Epidermal melanocyte (primary cell): Measurements from ENCODE around the gene PFDN6.
"Not testable (repeated sequence)": the region's sequence is repeated elsewhere in the genome, so short reads cannot be mapped to it uniquely, and the experiment has no call there.

Source experiments
- DNase-seq: peaks from one replicate; pipeline ENCODE4 v3.0.0; 2011; ENCODE audit warnings: low spot score; ENCODE audit not compliant: insufficient read length

Gene PFDN6

DNA sequence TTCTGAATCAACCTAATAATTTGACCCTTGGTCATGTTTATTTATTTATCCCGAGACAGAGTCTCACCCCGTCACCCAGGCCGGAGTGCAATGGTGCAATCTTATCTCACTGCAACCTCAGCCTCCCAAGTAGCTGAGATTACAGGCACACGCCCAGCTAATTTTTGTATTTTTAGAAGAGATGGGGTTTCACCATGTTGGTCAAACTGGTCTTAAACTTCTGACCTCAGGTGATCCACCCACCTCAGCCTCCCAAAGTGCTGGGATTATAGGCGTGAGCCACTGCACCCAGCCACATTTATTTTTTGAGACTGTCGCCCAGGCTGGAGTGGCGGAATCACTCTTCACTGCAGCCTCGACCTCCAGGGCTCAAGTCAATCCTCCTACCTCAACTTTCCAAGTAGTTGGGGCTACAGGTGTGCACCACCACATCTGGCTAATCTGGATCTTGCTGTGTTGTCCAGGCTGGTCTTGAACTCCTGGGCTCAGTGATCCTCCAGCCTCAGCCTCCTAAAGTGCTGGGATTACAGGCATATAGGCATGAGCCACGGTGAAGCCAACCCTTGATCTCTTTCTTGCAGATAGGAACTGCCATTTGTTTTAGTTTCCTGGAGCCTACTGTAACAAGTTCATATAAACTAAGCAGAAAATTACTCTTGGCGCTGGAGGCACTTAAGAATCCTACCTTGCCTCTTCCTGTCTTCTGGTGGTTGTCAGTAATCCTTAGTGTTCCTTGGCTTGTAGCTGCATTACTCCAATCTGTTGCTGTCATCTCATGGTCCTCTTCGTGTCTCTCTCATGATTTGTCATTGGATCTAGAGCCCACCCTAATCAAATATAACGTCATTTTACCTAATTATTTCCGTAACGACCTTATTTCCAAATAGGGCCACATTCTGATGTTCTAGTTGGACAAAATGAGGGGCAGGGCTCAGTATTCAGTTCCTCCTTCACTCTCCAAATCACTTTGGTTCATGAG is 15.2 kb upstream of the PFDN6 start:
- DNase-seq = no peak

DNA sequence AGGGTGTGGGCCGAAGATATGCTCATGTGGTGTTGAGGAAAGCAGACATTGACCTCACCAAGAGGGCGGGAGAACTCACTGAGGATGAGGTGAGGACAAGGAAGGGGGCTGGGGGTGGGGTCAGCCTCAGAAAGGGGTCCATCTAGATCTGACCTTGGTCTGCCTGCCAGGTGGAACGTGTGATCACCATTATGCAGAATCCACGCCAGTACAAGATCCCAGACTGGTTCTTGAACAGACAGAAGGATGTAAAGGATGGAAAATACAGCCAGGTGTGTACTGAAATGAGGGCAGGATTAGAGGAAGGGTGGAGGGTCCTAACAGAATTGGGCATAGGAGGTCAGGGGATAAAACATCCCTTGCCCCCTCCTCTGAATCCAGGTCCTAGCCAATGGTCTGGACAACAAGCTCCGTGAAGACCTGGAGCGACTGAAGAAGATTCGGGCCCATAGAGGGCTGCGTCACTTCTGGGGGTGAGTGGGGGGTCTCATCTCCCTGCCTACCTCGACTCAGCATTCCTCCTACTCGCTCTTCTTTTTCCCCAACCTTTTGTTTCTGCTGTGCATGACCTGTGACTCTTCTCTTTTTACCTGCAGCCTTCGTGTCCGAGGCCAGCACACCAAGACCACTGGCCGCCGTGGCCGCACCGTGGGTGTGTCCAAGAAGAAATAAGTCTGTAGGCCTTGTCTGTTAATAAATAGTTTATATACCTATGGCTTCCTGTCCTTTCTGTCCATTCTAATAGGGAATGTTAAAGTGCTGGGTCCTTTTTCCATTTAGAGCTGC is 13.4 kb upstream of the PFDN6 start:
- DNase-seq = not testable (repeated sequence)

DNA sequence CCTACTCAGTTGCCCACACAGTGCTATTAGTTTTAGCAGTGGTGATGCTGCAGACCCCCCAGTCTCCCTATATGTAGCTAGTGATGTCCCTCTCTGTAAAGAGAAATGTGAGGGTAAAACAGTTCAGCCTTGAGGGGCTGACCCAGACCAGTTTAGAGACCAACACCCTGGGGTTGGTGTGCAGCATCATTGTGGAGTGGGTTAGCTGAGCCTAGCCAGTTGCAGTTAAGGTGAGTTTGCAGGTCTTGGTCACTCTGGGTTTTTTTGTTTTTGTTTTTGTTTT is 12.9 kb upstream of the PFDN6 start:
- DNase-seq = no peak

DNA sequence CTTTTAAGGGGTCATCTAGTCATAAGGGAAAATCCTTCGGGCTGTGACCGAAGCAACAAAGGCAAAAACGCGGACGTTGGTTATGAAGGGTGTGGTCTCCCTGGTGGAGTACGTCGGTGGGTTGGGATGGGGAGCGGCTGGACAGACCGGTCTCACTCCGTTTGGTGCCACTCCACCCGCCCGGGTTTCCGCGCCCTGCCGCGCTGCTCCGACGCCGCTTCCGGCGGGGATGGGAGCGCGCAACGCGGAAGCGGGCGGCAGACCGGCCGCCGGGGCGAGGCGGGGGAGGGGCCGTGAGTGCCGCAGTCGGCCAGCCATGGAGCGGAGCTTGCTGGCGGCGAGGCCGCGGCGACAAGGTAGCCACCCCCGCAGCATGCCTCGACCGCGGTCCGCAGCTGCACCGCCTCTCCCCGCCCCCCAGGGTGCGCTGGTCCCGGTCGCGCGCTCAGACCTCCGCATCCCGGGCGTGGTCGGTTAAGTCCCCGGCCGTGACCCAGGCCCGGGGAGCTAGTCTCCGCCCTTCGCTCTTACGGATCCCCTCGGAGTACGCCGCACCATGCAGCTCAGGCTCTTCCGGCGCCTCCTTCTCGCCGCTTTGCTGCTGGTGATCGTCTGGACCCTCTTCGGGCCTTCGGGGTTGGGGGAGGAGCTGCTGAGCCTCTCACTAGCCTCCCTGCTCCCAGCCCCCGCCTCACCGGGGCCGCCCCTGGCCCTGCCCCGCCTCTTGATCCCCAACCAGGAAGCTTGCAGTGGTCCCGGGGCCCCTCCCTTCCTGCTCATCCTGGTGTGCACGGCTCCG is 12.3 kb upstream of the PFDN6 start, which contains the start of gene B3GALT4:
B3GALT4 (plus strand) TSS at position 260 of the 799 bp plus-strand sequence; CDS start at position 557, 297 bp downstream.
- DNase-seq = peak; percentile 59

DNA sequence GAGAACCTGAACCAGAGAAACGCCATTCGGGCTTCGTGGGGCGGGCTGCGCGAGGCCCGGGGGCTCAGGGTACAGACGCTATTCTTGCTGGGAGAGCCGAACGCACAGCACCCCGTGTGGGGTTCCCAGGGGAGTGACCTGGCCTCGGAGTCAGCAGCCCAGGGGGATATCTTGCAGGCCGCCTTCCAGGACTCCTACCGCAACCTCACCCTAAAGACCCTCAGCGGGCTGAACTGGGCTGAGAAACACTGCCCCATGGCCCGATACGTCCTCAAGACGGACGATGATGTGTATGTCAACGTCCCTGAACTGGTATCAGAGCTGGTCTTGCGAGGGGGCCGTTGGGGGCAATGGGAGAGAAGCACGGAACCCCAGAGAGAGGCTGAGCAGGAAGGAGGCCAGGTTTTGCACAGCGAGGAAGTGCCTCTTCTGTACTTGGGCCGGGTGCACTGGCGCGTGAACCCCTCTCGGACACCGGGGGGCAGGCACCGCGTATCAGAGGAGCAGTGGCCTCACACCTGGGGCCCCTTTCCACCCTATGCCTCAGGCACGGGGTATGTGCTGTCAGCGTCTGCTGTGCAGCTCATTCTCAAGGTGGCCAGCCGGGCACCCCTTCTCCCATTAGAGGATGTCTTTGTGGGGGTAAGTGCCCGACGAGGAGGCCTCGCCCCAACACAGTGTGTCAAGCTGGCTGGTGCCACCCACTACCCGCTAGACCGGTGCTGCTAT is 11.6 kb upstream of the PFDN6 start:
- no peak for DNase-seq

DNA sequence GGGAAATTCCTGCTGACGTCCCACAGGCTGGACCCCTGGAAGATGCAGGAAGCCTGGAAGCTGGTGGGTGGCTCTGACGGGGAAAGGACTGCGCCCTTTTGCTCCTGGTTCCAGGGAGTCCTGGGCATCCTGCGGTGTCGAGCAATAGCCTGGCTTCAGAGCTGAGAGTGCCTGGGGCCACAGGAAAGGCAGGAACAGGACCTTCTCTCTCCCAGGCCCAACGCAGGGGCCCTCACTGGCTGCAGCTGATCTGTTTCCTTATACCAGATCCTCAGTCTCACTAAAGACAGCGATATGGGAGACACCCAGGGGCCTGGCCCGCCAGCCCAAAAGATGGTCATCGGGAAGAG is 11.0 kb upstream of the PFDN6 start:
- no peak for DNase-seq

DNA sequence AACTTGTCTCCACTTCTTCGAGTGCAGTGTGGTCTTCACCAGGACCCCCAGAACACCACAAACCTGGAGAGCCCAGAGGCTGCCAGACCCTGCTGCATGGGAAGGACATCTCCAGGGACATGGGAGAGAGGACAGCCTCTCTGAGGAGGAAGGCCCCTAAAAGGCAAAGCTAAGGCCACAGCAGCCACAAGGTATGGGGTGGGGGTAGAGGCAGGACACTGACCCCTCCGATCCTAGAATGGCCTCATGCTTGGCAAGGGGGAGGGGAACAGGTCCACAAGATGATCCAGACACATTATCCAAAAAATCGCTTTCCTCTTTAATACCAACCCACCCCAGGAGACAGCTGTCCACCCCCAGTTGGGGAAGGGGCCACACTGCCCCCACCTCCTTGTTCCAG is 10.6 kb upstream of the PFDN6 start:
- DNase-seq = no peak

DNA sequence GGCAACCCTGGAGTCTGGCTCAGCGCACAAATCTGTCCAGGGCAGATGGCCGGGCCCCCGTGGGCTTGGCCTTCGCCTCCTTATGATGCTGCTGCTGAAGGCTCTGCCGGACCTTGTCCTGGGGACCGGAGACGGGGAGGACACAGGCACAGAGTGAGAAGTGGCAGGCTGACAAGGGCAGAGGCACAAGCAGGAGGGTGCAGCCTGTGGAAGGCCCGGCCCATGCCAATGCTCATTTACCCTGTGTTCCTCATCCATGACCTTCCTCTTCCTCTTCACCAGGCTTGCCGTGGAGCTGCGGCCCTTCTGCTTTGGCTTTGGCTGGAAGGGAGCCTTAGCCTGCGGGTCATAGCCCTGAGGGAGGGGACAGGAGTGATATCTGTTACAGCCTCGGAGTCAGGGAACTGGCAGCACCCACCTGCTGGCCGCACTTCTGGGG is 10.1 kb upstream of the PFDN6 start:
- no peak for DNase-seq

DNA sequence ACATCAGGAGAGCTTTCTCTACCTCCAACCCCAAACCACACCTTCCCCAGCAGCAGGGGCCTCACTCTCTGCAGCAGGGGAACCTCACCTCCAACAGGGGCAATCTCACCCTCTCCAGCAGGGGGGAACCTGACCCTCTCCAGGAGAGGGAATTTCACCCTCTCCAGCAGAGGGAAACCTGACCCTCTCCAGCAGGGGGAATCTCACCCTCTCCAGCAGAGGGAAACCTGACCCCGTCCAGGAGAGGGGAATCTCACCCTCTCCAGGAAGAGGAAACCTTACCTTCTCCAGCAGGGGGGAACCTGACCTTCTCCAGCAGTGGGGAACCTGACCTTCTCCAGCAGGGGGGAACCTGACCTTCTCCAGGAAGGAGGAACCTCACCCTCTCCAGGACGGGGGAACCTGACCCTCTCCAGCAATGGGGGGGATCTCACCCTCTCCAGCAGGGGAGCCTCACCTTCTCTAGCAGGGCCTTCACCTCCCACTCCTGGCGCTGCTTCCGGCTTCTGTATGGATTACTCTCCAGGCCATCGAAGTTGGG is 9.4 kb upstream of the PFDN6 start:
- no peak for DNase-seq

DNA sequence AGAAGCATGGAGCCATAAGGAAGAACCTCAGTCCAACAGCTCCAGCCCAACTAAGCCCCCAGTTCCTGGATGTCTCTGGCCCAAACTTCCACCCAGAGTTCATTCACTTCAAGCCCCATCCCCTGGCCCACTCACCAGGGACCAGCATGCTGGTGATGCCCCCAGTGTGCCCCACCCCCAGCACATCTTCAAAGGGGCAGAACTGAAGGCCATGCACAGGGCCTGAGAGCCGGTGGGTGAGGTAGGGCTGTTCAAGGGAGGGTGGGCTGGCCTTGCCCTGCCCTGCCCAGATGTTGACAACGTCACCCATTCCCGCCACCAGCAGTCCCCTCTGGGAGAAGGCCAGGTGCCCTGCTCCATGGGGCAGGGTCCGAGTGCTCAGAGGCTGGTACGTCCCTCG is 8.9 kb upstream of the PFDN6 start:
- no peak for DNase-seq

DNA sequence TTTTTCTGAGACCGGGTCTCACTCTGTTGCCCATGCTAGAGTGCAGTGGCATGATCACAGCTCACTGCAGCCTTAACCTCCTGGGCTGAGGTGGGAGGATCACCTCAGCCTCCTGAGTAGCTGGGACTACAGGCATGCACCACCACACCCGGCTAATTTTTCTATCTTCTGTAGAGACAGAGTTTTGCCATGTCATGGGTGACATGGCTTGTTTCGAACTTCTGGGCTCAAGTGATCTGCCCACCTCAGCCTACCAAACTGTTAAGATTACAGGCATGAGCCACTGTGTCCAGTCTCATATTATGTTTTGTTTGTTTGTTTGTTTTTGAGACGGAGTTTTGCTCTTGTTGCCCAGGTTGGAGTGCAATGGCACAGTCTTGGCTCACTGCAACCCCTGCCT is 4.2 kb upstream of the PFDN6 start:
- DNase-seq = not testable (repeated sequence)

DNA sequence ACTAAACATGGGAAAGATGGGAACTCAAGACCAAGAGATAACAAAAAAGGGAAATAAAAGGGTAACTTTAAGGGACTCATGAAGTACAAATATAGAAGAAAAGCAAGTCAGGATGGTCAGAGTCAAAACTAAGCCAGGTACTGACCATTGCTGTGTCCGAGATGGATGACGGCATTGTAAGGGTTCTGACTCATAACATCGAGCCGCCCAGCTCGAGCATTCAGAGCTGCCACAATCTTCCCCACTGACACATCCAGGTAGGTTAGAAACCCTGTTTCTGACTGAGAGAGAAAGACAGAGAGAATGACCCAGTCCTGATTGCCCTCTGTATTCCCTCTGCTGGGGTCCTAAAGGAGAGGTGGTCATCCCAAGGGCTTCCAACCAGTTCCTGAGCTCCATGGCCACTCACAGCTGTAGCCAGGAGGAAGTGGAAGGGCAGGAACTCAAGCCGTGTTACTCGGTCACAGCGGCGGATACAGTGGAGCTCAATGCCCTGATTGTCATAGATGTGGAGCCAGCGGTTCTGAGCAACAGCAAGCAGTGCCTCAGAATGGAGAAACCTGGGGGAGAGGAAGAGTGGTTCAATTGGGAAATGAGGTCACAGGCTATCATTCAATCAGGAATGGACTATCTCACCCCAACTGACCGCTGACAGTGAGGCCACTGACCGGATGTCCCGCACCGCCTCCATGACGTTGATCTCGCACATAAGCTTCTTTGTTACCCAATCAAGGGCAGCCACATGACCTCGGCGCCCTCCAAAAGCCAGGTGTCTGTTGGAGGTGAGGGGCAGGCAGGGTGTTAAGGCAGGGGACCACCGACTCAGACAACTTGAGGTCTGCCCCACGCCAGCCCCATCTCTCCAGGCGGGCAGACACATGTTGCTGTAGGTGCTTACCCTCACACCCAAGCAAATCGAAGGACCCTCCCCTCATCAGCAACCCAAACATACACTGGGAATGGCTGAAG is 2.2 kb upstream of the PFDN6 start:
- no peak for DNase-seq

DNA sequence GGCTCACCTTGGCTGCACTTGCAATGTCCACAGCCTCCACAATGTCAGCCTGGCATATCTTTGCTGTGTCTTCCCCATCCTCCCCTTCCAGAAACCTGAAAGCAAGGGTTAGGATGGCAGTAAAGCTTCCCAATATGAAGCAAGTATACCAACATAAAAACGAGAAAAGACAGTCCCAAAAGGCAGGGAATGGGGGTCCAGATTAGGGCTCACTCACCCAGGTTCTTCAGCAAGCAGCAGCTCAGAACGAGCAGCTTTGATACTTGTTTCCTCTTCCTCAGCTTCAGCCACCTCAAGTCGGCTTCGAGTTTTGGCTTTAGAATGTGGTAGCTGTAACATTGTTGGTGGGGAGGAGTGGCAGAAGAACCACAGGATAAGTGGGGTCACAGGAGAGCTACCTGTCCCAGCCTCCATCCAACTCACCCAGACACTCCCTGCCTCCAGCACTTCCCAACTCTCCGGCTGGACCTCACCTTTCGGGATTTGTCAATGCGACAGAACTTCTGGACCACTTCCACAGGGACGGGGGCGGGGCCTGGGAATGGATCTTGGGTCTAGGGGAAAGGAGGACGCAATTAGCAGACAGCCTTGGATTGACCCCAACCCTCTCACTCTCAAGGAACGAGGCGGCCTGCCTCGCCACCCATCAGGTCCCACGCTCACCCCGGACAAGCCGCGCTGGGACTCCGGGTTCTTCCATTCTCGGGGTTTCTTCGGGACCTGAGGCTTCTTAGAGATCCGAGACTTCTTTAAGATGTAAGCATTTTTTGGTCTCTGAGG is 1.1 kb upstream of the PFDN6 start:
- no peak for DNase-seq

DNA sequence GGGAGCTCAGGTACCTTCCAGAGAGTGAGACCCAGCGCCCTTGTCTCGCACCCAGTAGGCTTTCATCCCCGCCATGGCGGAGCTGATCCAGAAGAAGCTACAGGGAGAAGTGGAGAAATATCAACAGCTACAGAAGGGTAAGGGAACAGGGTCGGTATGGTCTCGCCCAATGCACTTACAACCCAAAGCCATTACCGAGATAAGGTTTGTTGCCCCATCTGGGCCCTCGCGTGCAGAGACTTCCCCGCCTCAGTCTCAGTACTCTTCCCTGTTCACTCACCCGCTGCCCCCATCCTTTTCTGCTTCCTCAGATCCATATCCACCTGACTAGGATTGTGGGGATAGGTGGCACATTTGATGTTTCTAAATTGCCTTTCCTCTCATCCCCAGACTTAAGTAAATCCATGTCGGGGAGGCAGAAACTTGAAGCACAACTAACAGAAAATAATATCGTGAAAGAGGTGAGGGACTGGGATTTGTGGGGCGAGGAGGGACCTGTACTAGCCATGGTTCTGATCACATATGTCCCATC is 449 bp downstream of the PFDN6 start:
- no peak for DNase-seq

DNA sequence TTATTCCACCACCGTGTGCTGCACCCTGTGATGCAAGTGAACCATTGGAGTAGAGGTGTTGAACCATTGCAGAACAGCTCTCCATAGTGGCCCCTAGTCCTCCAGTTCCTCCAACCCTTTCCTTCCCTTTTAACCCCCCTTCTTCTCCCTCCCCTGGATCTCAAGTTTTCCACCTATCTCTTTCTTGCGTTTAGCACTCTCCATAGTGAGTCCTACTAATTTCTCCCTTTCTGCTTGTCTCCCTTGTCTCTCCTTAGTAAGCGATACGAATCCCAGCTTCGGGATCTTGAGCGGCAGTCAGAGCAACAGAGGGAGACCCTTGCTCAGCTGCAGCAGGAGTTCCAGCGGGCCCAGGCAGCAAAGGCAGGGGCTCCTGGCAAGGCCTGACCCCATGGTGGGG is 1.1 kb downstream of the PFDN6 start:
- DNase-seq = no peak

DNA sequence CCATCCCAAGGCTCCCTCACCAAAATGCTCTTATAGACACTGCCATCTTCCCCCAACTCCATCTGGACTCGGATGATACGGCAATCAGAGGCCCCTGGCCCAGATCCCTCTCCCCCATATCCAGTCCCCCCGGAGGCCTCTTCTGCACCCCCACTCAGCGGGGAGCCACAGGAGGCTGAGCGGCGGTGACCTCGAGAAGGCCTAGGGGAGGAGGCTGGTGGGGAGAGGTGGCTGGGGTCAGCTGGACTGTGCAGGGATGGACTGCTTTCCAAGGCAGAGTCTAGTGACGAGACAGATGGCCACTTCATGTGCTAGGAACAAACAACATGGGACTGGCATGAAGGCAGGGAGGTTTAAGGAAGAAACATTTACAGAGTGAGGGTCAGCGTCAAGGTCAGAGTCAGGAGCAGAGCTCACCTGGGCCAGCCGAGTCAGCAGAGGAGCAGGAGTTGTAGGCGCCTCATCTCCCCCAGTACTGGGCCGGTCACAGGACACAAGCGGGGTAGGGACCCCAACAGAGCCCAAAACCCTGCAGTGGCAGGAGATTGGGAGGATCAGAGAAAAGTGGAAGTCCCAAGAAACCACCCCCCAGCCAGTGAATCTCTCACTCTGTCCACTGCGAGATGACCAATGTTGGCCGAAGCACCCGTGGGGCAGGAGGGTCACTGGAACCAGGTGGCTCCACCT is 3.7 kb downstream of the PFDN6 start:
- no peak for DNase-seq

DNA sequence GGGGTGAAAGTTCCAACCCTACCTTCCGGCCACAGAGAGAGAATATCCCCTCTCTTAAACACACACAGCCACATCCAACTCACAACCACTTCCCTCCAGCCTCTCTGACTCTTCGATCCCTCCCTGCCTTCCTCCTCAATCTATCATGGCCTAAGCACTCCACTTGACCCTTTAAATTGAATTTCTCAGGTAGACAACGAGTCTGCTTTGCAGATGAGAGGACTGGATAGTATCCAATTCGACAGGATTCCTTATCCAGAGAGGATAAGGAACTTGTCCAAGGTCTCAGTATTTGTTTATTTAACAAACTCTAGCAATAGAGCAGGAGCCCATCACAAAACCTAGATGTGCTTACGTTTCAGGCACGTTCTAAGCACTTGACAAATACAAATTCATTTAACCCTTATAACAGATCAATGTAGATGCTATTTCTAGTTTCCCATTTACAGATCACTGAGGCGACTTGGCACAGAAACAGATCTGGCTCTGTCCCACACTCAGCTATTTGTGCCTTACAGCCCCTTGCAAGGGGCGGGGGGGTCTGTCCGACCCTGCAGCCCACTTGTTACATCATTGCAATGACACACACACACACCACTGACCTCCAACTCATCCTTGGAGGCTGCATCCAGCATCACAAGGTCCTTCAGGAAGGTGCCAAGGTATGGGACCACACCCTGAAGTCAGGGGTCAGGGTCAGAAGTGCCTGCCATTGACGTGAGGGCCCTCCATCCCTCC is 4.9 kb downstream of the PFDN6 start:
- no peak for DNase-seq
